Adrenal gland (tissue), 5 donors: ENCODE measurements around the gene SPAG6.

Source experiments
- POLR2A ChIP-seq, 2 donors: fragments of 450-650 bp; IDR thresholded peaks; one replicate each; pipeline ENCODE4 v1.6.1; 2017; ENCODE audit warnings: antibody characterized with exemption in 2 of 2, mild to moderate bottlenecking in 2 of 2, moderate library complexity in 1 of 2
- TF ChIP-seq, protein P1 (sequence below), 6 experiments: fragments of 450-650 bp in 4 of 6; fragments of 200-600 bp in 2 of 6; sonication (generic) in 1 of 6; IDR thresholded peaks; 1 replicate in 5 of 6; 2 replicates in 1 of 6; pipeline versions ENCODE4 v1.5.1 to v1.8.0; 2016 to 2021; ENCODE audit warnings: antibody characterized with exemption in 6 of 6, mild to moderate bottlenecking in 2 of 6, moderate library complexity in 1 of 6
- donor health status: DM: no; HTN: no; CAD: no.

DNA sequence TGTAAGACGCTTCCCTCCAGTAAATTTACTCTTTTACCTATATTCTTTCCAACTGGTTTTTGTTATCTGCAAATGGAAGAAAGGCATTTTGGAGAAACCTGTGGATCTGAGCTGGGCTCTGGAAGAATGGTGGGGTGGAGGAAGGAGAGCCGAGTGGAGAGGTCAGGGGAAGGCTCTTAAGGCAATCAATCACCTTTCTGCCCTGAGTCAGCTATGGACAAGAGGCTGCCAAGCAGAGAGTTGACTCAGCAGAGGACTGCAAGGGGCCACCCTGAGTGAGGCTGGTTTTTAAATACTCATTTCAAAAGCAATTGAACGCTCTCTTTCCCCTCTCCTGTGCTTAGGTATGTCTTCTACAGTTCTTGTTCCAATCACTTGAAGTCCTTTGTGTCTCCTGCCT lies 81.8 kb downstream of the SPAG6 start:
- TF ChIP-seq, protein P1, sequence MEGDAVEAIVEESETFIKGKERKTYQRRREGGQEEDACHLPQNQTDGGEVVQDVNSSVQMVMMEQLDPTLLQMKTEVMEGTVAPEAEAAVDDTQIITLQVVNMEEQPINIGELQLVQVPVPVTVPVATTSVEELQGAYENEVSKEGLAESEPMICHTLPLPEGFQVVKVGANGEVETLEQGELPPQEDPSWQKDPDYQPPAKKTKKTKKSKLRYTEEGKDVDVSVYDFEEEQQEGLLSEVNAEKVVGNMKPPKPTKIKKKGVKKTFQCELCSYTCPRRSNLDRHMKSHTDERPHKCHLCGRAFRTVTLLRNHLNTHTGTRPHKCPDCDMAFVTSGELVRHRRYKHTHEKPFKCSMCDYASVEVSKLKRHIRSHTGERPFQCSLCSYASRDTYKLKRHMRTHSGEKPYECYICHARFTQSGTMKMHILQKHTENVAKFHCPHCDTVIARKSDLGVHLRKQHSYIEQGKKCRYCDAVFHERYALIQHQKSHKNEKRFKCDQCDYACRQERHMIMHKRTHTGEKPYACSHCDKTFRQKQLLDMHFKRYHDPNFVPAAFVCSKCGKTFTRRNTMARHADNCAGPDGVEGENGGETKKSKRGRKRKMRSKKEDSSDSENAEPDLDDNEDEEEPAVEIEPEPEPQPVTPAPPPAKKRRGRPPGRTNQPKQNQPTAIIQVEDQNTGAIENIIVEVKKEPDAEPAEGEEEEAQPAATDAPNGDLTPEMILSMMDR (IDR thresholded peaks at IDR 0.05), result no peak
- no peak for TF ChIP-seq POLR2A (IDR thresholded peaks at IDR 0.05)
